Caco-2 (cell line): ENCODE data around the gene SLC25A34. TPM values are rescaled to one million over a fixed set of nuclear protein-coding genes. Genes with fewer than 3 reads are reported as not detected.

Experiments
- BruUV-seq: library from RNA; stranded (reverse); fragments of 400-500 nt; replicated peaks from 2 replicates; lab custom pipeline; 2021; lab: Mats Ljungman, UMichigan
- CTCF ChIA-PET: fragments of 300-600 bp; sonication (Branson Sonifier 250); formaldehyde crosslinking; loops from one replicate; lab custom pipeline; 2022; ENCODE audit warnings: antibody characterized with exemption; lab: Charles Lee
- POLR2A ChIA-PET: fragments of 300-600 bp; sonication (Branson Sonifier 250); formaldehyde crosslinking; loops from one replicate; lab custom pipeline; 2022; ENCODE audit warnings: antibody characterized with exemption; lab: Charles Lee
- DNase-seq, 2 experiments: peaks; one replicate each; pipeline versions ENCODE4 v3.0.0 to v3.0.0-alpha.2; 2020 to 2022
- H3K27me3 ChIP-seq: replicated peaks from 2 replicates; pipeline ENCODE4 v1.6.0; 2011; ENCODE audit warnings: low read length; ENCODE audit not compliant: control insufficient read depth, insufficient read depth
- H3K36me3 ChIP-seq: 2 replicates; pipeline ENCODE4 v1.5.1; 2011; ENCODE audit warnings: low read length; ENCODE audit not compliant: control insufficient read depth, insufficient read depth
- H3K4me1 ChIP-seq: fragments of 250-450 bp; sonication (Bioruptor Pico); 2 replicates; pipeline ENCODE4 v1.5.1; 2020; ENCODE audit warnings: mild to moderate bottlenecking
- H3K4me3 ChIP-seq: 2 replicates; pipeline ENCODE4 v1.5.1; 2011; ENCODE audit warnings: low read depth, mild to moderate bottlenecking, control low read depth, low read length
- H3K9me3 ChIP-seq: fragments of 250-450 bp; sonication (Bioruptor Pico); 2 replicates; pipeline ENCODE4 v1.5.1; 2020; ENCODE audit warnings: mild to moderate bottlenecking, moderate library complexity
- H3K27ac Mint-ChIP-seq: one replicate; pipeline ENCODE4 v1.8.0; 2022; ENCODE audit warnings: mixed read lengths; ENCODE audit not compliant: unreplicated experiment
- H3K27me3 Mint-ChIP-seq: one replicate; pipeline ENCODE4 v1.8.0; 2022; ENCODE audit warnings: mixed read lengths; ENCODE audit not compliant: insufficient read depth, unreplicated experiment
- H3K36me3 Mint-ChIP-seq: one replicate; pipeline ENCODE4 v1.8.0; 2022; ENCODE audit warnings: mild to moderate bottlenecking, mixed read lengths; ENCODE audit not compliant: insufficient read depth, unreplicated experiment
- H3K4me1 Mint-ChIP-seq: one replicate; pipeline ENCODE4 v1.8.0; 2022; ENCODE audit warnings: low read depth, mixed read lengths; ENCODE audit not compliant: unreplicated experiment
- H3K4me3 Mint-ChIP-seq: one replicate; pipeline ENCODE4 v1.8.0; 2022; ENCODE audit warnings: mild to moderate bottlenecking, moderate library complexity, mixed read lengths; ENCODE audit not compliant: unreplicated experiment
- H3K9me3 Mint-ChIP-seq: one replicate; pipeline ENCODE4 v1.8.0; 2022; ENCODE audit warnings: mixed read lengths; ENCODE audit not compliant: unreplicated experiment
- CTCF ChIP-seq, 2 experiments: fragments of 200-600 bp in 1 of 2; IDR thresholded peaks; 1 replicate in 1 of 2; 2 replicates in 1 of 2; pipeline versions ENCODE4 v1.5.1 to v1.8.0; 2011 to 2022; ENCODE audit warnings: antibody characterized with exemption in 1 of 2, control low read depth in 1 of 2, inconsistent platforms in 1 of 2, low read depth in 1 of 2, low read length in 1 of 2, mild to moderate bottlenecking in 1 of 2, moderate library complexity in 1 of 2; ENCODE audit not compliant: insufficient read depth in 1 of 2, severe bottlenecking in 1 of 2, unreplicated experiment in 1 of 2
- intact Hi-C: fragments of 100-400 bp; cut with micrococcal nuclease; formaldehyde crosslinking; loops from one replicate; pipeline ENCODE4 v1.10.0; 2022; ENCODE audit not compliant: unreplicated experiment
- total RNA-seq: library from RNA; stranded (reverse); gene quantifications from 2 replicates; pipeline ENCODE4 v1.2.3, GENCODE V29; 2022

The SLC25A34 gene
- total RNA-seq, 1 experiment from 2014 or later: 1.1 TPM

- Histone ChIP-seq H3K9me3 (no peaks in the 10 kb centered on the region), H3K4me1 (no peaks in the 10 kb centered on the region), H3K27me3 (no peaks in the 10 kb centered on the region), H3K36me3 (no peaks in the 10 kb centered on the region), H3K4me3 (no peak overlapping the region)
- no peak for TF ChIP-seq CTCF (IDR thresholded peaks at IDR 0.05; ENCODE audit: insufficient read depth in 1 of 2, low read depth in 1 of 2, low read length in 1 of 2, severe bottlenecking in 1 of 2, unreplicated experiment in 1 of 2)
- CTCF ChIA-PET: no interaction called here
- intact Hi-C loops: no loop called here
- Mint-ChIP-seq H3K4me1 (no peaks in the 10 kb centered on the region), H3K27ac (no peak overlapping the region), H3K4me3 (no peak overlapping the region), H3K36me3 (peaks cover 4% of the 10 kb centered on the region), H3K27me3 (no peaks in the 10 kb centered on the region), H3K9me3 (no peaks in the 10 kb centered on the region)
- DNase-seq: no peak
- POLR2A ChIA-PET: no interaction called here
- BruUV-seq: no TSS peak
Measured at GRCh38 chr1:15700508-15700907, 35.5 kb upstream of the SLC25A34 start.

- no peak overlapping the region for H3K4me3 ChIP-seq
- no peak for TF ChIP-seq CTCF (IDR thresholded peaks at IDR 0.05; ENCODE audit: insufficient read depth in 1 of 2, low read depth in 1 of 2, low read length in 1 of 2, severe bottlenecking in 1 of 2, unreplicated experiment in 1 of 2)
- BruUV-seq: no TSS peak
- peaks cover 12% of the 10 kb centered on the region for H3K36me3 Mint-ChIP-seq
- intact Hi-C loops: no loop called here
- H3K4me3 Mint-ChIP-seq: no peak overlapping the region
- ChIA-PET CTCF (interaction anchor here (1.0 kb wide), 1 partner anchor 56 kb away, joined by 3 read pairs; no protein-coding TSS in a partner anchor), POLR2A (interaction anchor here (0.7 kb wide), 1 partner anchor 12 kb away, joined by 7 read pairs; no protein-coding TSS in a partner anchor)
- no peak for DNase-seq
- H3K36me3 ChIP-seq: no peaks in the 10 kb centered on the region
- no peaks in the 10 kb centered on the region for H3K27me3 Mint-ChIP-seq
- H3K4me1 ChIP-seq: no peaks in the 10 kb centered on the region
- H3K4me1 Mint-ChIP-seq: no peaks in the 10 kb centered on the region
- H3K27ac Mint-ChIP-seq: no peak overlapping the region
- H3K9me3 ChIP-seq: no peaks in the 10 kb centered on the region
- no peaks in the 10 kb centered on the region for H3K27me3 ChIP-seq
- no peaks in the 10 kb centered on the region for H3K9me3 Mint-ChIP-seq
Measured at GRCh38 chr1:15701784-15702183, 34.3 kb upstream of the SLC25A34 start.

GRCh38 chr1:15702722-15703550 lies 33.1 kb upstream of the SLC25A34 start:
- H3K36me3 Mint-ChIP-seq: peaks cover 14% of the 10 kb centered on the region
- H3K4me1 Mint-ChIP-seq: no peaks in the 10 kb centered on the region
- H3K27ac Mint-ChIP-seq: no peak overlapping the region
- no TSS peak for BruUV-seq
- H3K4me3 ChIP-seq: no peak overlapping the region
- TF ChIP-seq CTCF (IDR thresholded peaks at IDR 0.05; ENCODE audit: insufficient read depth in 1 of 2, low read depth in 1 of 2, low read length in 1 of 2, severe bottlenecking in 1 of 2, unreplicated experiment in 1 of 2): peak in 1 of 2 experiments; percentile 18
- H3K27me3 ChIP-seq: no peaks in the 10 kb centered on the region
- H3K36me3 ChIP-seq: no peaks in the 10 kb centered on the region
- H3K4me1 ChIP-seq: no peaks in the 10 kb centered on the region
- H3K4me3 Mint-ChIP-seq: no peak overlapping the region
- H3K27me3 Mint-ChIP-seq: no peaks in the 10 kb centered on the region
- ChIA-PET POLR2A (interaction anchor here (0.7 kb wide), 1 partner anchor 13 kb away, joined by 7 read pairs; no protein-coding TSS in a partner anchor), CTCF (no interaction called here)
- intact Hi-C loops: no loop called here
- no peaks in the 10 kb centered on the region for H3K9me3 ChIP-seq
- no peaks in the 10 kb centered on the region for H3K9me3 Mint-ChIP-seq
- DNase-seq: peak in 1 of 2 experiments; percentile 19
